ENCODE results near the gene ELFN2. TPM values are rescaled to one million over a fixed set of nuclear protein-coding genes. Genes with fewer than 3 reads are reported as not detected.

The ELFN2 gene
- total and polyA plus RNA-seq, 2 of the 13 experiments (the other 11 are each of a cell fraction or from before 2014, with no cell fraction given) = 0.01 TPM; not detected in 1

- TF ChIP-seq, protein P1, sequence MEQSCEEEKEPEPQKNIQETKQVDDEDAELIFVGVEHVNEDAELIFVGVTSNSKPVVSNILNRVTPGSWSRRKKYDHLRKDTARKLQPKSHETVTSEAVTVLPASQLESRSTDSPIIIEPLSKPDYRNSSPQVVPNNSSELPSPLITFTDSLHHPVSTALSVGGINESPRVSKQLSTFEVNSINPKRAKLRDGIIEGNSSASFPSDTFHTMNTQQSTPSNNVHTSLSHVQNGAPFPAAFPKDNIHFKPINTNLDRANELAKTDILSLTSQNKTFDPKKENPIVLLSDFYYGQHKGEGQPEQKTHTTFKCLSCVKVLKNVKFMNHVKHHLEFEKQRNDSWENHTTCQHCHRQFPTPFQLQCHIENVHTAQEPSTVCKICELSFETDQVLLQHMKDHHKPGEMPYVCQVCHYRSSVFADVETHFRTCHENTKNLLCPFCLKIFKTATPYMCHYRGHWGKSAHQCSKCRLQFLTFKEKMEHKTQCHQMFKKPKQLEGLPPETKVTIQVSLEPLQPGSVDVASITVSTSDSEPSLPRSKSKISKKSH (CRISPR knock-in tag; IDR thresholded peaks at IDR 0.05; ENCODE audit: borderline replicate concordance) = no peak
- TF ChIP-seq NR2F1 (CRISPR knock-in tag; IDR thresholded peaks at IDR 0.05) (no peak), FOXO1 (CRISPR knock-in tag; IDR thresholded peaks at IDR 0.05) (no peak), CAMTA2 (CRISPR knock-in tag; IDR thresholded peaks at IDR 0.05; ENCODE audit: borderline replicate concordance) (no peak)
- FAIRE-seq (no peak), ATAC-seq (no peak), DNase-seq (ENCODE audit: low spot score) (no peak)
- intact Hi-C loops (cut with micrococcal nuclease; ENCODE audit: unreplicated experiment) = no loop called here
- ChIA-PET CTCF (ENCODE audit: low intra/inter-chr PET ratio, low total read pairs) (no interaction called here), POLR2A (no interaction called here)
- no peak overlapping the region for H3K27ac ChIP-seq (ENCODE audit: extremely low read length, insufficient read depth, low read length)
- H3K27me3 ChIP-seq (ENCODE audit: control insufficient read depth in 1 of 2, insufficient read depth in 2 of 2, low read length in 2 of 2) = peaks cover 8 to 49% of the 10 kb centered on the region in 2 experiments; a peak in 3 of 5 replicates
- 6% methylated on average over 5 of the region's 5 CpGs for WGBS (ENCODE audit: low lambda C conversion rate)
- in situ Hi-C loops (cut with HindIII; ENCODE audit: extremely low pct_ligation_motif_present, low pct_unique_long_range_greater_than_20kb) = no loop called here
- H2AFZ ChIP-seq (ENCODE audit: low read length) = no peak overlapping the region
- H3K4me2 ChIP-seq (ENCODE audit: low read depth, low read length) = no peak overlapping the region
- no peak overlapping the region for H3K9ac ChIP-seq (ENCODE audit: insufficient read depth, low read depth, low read length)
- no peaks in the 10 kb centered on the region for H3K36me3 ChIP-seq (replicated peaks in 1 of 2; ENCODE audit: control insufficient read depth in 1 of 2, insufficient read depth in 2 of 2, low read length in 2 of 2)
- no TSS peak for BruUV-seq (replicated peaks)
- no peaks in the 10 kb centered on the region for H3K4me1 ChIP-seq (ENCODE audit: insufficient read depth, low read length)
- no peak overlapping the region for H3K4me3 ChIP-seq (replicated peaks in 1 of 3; ENCODE audit: insufficient read depth in 1 of 3, low read depth in 2 of 3, low read length in 3 of 3)
- no peaks in the 10 kb centered on the region for H4K20me1 ChIP-seq (ENCODE audit: insufficient read depth, low read length)
- H3K79me2 ChIP-seq (ENCODE audit: insufficient read depth, low read length) = no peaks in the 10 kb centered on the region
- no peaks in the 10 kb centered on the region for H3K9me3 ChIP-seq (ENCODE audit: low read length)
Observed at GRCh38 chr22:37354670-37355069, 72.6 kb downstream of the ELFN2 start.

DNA sequence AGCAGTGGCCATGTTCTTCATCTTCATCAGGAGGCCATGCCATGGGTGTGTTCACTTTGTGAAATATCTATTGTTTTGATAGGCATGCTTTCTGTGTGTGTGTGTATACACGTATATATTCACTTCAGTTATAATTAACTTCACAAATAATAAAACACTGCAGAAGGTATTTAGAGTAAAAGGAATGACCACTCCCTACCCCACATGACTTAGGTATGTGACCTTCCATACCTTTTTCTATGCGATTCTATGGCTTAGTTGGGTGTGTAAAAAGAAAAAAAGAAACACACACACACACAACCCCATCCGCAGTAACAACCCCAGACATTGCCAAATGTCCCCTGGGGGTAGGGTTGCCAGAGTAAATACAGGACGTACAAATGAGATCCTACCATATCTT, 73.0 kb downstream of the ELFN2 start:
- no peak overlapping the region for H3K9ac ChIP-seq (ENCODE audit: insufficient read depth, low read depth, low read length)
- H4K20me1 ChIP-seq (ENCODE audit: insufficient read depth, low read length) = no peaks in the 10 kb centered on the region
- H2AFZ ChIP-seq (ENCODE audit: low read length) = no peak overlapping the region
- in situ Hi-C loops (cut with HindIII; ENCODE audit: extremely low pct_ligation_motif_present, low pct_unique_long_range_greater_than_20kb) = no loop called here
- FAIRE-seq (no peak), DNase-seq (ENCODE audit: low spot score) (no peak), ATAC-seq (no peak)
- TF ChIP-seq AFF4 (CRISPR knock-in tag; IDR thresholded peaks at IDR 0.05) (no peak), ZMYM4 (CRISPR knock-in tag; IDR thresholded peaks at IDR 0.05) (no peak), ZFP1 (CRISPR knock-in tag; IDR thresholded peaks at IDR 0.05) (no peak), TRAFD1 (CRISPR knock-in tag; IDR thresholded peaks at IDR 0.05; ENCODE audit: borderline replicate concordance) (no peak), FOXO1 (CRISPR knock-in tag; IDR thresholded peaks at IDR 0.05) (no peak)
- no peak overlapping the region for H3K27ac ChIP-seq (ENCODE audit: extremely low read length, insufficient read depth, low read length)
- no TSS peak for BruUV-seq (replicated peaks)
- whole genome bisulfite sequencing (ENCODE audit: low lambda C conversion rate) = 42% methylated on average over 4 of the region's 4 CpGs
- H3K4me2 ChIP-seq (ENCODE audit: low read depth, low read length) = no peak overlapping the region
- no peaks in the 10 kb centered on the region for H3K36me3 ChIP-seq (replicated peaks in 1 of 2; ENCODE audit: control insufficient read depth in 1 of 2, insufficient read depth in 2 of 2, low read length in 2 of 2)
- H3K27me3 ChIP-seq (ENCODE audit: control insufficient read depth in 1 of 2, insufficient read depth in 2 of 2, low read length in 2 of 2) = peaks cover 8 to 48% of the 10 kb centered on the region in 2 experiments; a peak in 3 of 5 replicates
- CTCF ChIA-PET (ENCODE audit: low intra/inter-chr PET ratio, low total read pairs) = no interaction called here
- H3K4me1 ChIP-seq (ENCODE audit: insufficient read depth, low read length) = no peaks in the 10 kb centered on the region
- H3K4me3 ChIP-seq (replicated peaks in 1 of 3; ENCODE audit: insufficient read depth in 1 of 3, low read depth in 2 of 3, low read length in 3 of 3) = no peak overlapping the region
- POLR2A ChIA-PET = no interaction called here
- intact Hi-C loops (cut with micrococcal nuclease; ENCODE audit: unreplicated experiment) = no loop called here
- no peaks in the 10 kb centered on the region for H3K9me3 ChIP-seq (ENCODE audit: low read length)
- H3K79me2 ChIP-seq (ENCODE audit: insufficient read depth, low read length) = no peaks in the 10 kb centered on the region

Data from HepG2 (cell line).